NCI-H2107 (cell line): ENCODE results near the gene DUT.

Source experiments
- DNase-seq: peaks from one replicate; lab custom pipeline; 2025; lab: John Stamatoyannopoulos, UW

DUT gene

DNA sequence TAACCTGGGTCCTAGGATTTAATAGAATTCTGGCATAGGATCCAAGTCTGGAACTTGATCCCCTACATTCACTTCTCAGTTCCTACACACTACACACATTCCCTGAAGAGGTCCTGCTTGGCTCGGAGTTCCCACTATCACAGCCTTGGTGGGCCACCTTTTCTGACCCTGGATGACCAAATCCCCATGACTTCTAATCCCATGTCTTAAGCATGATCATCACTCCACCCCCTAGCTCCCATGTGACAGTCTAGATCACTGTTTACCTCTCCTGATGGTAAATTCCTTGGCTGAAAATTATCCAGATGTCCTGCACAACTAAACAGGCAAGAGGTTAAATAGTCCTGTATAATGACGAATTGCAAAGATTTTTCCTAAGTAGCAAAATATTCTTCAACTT lies 40.3 kb downstream of the DUT start:
- no peak for DNase-seq

- DNase-seq = no peak
Measured at GRCh38 chr15:48371961-48372360, 40.7 kb downstream of the DUT start.

GRCh38 chr15:48373821-48374451 lies 42.7 kb downstream of the DUT start:
- no peak for DNase-seq

GRCh38 chr15:48374472-48374871 lies 43.2 kb downstream of the DUT start:
- DNase-seq = no peak

- DNase-seq = no peak
Measured at GRCh38 chr15:48375767-48376166, 44.5 kb downstream of the DUT start.

DNA sequence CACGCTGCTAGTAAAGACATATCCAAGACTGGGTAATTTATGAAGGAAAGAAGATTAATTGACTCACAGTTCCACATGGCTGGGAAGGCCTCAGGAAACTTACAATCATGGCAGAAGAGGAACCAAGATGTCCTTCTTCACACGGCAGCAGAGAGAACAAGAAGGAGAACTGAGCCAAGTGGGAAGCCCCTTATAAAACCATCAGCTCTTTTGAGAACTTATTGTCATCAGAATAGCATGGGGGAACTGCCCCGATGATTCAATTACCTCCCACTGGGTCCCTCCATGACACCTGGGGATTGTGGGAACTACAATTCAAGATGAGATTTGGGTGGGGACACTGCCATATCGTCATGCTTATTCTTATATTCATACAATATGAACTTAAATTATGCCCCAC lies 49.0 kb downstream of the DUT start:
- DNase-seq = no peak

- DNase-seq = no peak
Measured at GRCh38 chr15:48381861-48382260, 50.6 kb downstream of the DUT start.

DNA sequence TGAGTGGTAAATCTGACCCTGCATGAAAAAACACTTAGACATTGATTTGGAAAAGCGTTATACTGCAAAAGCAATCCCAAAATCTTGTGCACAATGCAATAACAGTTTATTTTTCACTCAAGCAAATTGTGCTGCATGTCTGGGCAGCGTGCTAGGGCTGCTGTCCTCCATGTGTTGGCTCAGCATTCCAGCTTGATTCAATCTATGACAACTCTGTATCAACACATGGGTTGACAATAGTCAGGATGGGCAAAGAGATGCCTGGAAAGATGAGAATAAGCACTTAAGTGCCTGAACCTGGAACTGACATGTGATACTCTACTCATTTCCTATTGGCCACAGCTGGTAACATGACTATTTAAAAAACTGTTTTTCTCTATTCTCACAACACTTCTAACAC lies 51.8 kb downstream of the DUT start:
- no peak for DNase-seq

DNA sequence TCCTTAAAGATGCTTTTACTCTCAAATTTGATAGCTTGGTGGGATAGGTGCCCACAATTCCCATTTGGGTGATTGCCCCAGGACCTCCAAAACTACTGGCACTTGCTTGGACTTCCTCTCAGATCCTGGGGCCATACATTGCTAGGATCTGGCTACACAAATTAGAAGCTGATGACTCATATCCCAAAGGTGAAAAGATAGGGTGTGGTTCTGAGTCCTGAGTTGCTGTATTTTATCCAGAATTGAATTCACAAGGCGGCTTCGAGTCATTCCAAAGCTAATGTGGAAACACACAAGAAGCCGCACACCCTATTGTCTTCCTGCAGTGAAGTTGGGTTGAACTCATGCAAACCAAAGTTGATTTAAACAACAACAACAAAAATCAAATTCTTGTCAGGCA lies 53.4 kb downstream of the DUT start:
- no peak for DNase-seq

- DNase-seq = no peak
Measured at GRCh38 chr15:48385031-48385830, 54.0 kb downstream of the DUT start.

GRCh38 chr15:48388016-48388851 lies 57.0 kb downstream of the DUT start:
- DNase-seq = no peak

DNA sequence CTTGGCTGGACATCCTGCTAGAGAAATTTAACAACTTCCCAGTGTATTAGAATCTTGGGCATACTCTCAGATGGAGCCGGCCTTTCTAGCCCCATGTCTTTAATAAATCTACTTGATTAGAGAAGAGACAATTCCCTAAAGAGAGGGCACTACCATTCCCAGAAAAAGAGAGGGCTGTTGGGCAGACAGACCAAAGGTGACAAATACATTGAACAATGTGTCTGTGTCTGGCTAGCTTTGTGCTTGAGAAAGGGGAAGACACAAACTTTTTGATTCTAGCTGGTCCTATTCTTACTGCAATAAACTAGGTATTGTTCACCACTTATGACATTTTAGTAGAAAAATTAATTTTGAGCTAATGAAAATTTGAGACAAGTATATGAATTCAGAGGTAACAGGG lies 57.7 kb downstream of the DUT start:
- no peak for DNase-seq

DNA sequence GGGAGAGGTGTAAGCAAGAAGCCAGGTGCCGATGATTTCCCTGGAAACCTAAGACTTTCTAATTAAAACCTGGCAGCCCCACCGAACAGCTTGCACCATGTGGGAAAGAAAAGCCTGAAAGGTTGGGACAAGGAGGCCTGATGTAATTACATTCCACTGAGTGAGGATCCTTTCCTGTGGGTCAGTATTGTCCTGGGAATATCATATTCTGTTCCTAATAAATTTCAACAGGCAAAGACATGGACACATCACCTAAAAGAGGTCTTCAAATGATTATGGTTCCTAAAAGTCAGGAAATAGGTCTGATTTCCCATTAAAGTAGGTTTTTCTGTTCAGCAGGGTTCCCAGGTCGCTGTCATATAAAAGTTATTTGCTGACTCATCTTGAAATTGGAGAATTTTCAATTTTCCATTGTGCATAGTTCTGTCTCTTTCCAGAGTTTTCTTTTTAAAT lies 58.5 kb downstream of the DUT start:
- DNase-seq = no peak

DNA sequence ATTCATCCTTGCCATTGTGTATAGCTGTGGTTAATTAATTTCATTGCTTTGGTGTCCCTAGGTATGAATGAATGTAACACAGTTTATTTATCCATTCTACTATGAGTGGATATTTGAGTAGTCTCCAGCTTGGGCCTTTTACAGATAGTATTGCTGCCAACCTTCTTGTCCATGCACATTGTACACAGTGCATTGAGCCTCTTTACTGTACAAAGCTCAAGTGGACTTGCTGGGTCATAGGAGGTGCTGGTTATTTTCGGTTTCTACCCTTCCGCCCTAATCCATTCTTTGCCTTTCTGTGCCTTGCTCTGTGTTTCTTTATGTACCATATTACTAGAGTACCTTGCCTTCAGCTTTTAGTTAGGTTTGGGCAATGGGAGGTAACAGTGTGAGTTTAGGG lies 60.7 kb downstream of the DUT start:
- no peak for DNase-seq

DNA sequence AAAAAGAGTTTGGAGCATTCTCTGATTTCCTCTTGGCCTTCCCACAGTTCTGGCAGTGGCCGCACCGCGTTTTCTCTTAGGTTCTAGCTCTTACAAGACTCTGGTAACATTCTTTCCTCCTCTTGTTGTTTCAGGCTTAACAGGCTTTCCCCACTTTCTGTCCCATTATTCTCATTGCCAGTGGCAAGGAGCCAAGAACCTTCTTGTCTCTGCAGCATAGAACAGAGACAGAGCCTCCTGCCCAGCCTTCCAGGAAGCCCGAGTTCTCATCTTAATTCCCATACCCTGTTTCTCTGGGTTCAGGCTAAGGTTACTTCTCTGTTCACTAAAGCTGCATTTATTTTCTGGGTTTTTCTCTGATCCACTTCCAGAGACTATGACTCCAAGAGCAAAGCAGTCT lies 61.1 kb downstream of the DUT start:
- DNase-seq = no peak
